Measurements from ENCODE around the gene CHD3. TPM values are rescaled to one million over a fixed set of nuclear protein-coding genes. Genes with fewer than 3 reads are reported as not detected.

The CHD3 gene
- total and polyA plus RNA-seq, 2 experiments from 2014 or later, result 41.2 to 75.3 TPM

DNA sequence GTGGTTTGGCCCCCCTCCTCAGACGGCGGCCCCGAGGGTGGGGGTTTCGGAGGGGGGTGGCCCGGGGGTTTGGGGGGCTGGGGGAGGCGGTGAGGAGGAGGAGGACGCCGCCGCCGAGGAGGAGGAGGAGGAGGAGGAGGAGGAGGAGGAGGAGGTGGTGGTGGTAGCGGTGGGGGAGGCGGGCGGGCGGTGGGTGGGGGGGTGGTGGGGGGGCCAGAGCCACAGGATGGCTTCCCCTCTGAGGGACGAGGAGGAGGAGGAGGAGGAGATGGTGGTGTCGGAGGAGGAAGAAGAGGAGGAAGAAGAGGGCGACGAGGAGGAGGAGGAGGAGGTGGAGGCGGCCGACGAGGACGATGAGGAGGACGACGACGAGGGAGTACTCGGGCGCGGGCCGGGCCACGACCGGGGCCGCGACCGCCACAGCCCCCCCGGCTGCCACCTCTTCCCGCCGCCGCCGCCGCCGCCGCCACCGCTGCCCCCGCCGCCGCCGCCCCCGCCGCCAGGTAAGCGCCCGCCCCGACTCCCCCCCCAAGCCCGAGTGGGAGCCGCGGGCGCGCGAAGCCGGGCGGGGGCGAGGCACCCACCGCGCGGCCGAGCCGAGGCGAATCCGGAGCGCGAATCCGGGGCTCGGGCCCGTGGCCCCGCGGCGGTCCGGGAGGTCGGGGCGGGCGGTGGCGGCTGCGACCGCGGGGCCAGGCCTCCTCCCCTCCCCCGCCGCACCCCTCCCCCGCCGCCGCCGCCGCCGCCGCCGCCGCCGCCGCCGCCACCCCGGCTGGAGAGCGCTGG lies 3.8 kb upstream of the CHD3 start:
- Histone ChIP-seq H3K36me3 (replicated peaks; ENCODE audit: insufficient read depth, low read depth) (no peaks in the 10 kb centered on the region), H3K27ac (peak overlapping the region; percentile 97), H3K4me2 (peak overlapping the region; percentile 96), H3K27me3 (no peaks in the 10 kb centered on the region), H3K4me3 (peak overlapping the region; percentile 75), H3K9me3 (ENCODE audit: low read depth) (no peaks in the 10 kb centered on the region), H2AFZ (no peak overlapping the region), H3K4me1 (ENCODE audit: insufficient read depth) (peaks cover 53% of the 10 kb centered on the region), H3K79me2 (peaks cover 37% of the 10 kb centered on the region), H4K20me1 (ENCODE audit: insufficient read depth, poor library complexity, severe bottlenecking) (peaks cover 1% of the 10 kb centered on the region), H3K9me2 (replicated peaks; ENCODE audit: insufficient read depth) (no peaks in the 10 kb centered on the region)
- WGBS (ENCODE audit: low lambda C conversion rate, missing lambda C conversion rate), result 0% methylated on average over 4 of the region's 100 CpGs
- TF ChIP-seq EZH2phosphoT487 (IDR thresholded peaks at IDR 0.05; ENCODE audit: low read depth, severe bottlenecking, unreplicated experiment), result no peak
- TF ChIP-seq, protein P1, sequence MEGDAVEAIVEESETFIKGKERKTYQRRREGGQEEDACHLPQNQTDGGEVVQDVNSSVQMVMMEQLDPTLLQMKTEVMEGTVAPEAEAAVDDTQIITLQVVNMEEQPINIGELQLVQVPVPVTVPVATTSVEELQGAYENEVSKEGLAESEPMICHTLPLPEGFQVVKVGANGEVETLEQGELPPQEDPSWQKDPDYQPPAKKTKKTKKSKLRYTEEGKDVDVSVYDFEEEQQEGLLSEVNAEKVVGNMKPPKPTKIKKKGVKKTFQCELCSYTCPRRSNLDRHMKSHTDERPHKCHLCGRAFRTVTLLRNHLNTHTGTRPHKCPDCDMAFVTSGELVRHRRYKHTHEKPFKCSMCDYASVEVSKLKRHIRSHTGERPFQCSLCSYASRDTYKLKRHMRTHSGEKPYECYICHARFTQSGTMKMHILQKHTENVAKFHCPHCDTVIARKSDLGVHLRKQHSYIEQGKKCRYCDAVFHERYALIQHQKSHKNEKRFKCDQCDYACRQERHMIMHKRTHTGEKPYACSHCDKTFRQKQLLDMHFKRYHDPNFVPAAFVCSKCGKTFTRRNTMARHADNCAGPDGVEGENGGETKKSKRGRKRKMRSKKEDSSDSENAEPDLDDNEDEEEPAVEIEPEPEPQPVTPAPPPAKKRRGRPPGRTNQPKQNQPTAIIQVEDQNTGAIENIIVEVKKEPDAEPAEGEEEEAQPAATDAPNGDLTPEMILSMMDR (IDR thresholded peaks at IDR 0.05; ENCODE audit: poor library complexity), result no peak
- no peak for TF ChIP-seq EZH2 (IDR thresholded peaks at IDR 0.05; ENCODE audit: borderline replicate concordance)
- peak; percentile 32 for DNase-seq (ENCODE audit: low spot score)

DNA sequence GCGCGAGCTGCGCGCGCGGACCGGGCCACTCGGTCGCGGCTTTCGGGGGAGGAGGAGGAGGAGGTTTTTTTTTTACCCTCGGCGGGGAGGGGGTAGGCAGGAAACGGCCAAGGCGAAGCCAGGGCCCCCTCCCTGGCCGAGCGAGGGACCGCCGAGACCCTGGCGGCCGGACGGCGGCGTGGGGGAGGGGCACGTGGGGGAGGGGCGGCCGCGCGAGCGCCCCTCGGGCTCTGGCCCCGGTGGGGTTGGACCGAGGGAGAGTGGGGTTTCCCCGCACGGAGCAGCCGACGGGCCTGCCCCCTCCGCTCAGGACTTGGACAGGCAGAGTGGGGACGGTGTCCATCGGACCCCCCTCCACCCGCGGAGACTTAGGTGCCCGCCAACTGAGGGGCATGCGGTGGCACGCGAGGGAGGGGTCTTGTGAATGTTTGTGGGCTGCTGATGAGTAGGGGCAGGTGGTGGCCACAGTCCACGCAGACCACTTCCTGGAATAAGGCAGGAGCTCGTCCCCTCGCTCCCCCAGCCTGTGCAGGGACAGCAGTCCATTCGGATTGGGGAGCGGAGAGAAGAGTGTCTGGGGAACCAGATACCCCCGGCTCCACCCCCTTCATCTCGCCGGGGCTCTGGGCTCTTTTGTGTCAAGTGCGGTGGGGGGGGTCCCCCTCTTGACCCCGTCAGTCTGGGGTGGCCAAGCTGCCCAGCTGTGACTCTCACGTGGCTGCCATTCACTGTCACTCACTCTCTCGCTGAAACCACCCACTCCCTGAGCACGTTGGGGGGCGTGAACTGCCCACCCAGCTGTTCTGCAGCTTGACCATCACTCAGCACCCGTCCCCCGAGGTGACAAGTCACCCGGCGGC lies 3.0 kb upstream of the CHD3 start:
- Histone ChIP-seq H3K9me3 (ENCODE audit: low read depth) (no peaks in the 10 kb centered on the region), H4K20me1 (ENCODE audit: insufficient read depth, poor library complexity, severe bottlenecking) (peaks cover 7% of the 10 kb centered on the region), H3K4me1 (ENCODE audit: insufficient read depth) (peaks cover 54% of the 10 kb centered on the region), H3K9me2 (replicated peaks; ENCODE audit: insufficient read depth) (no peaks in the 10 kb centered on the region), H3K4me2 (peak overlapping the region; percentile 96), H3K27me3 (no peaks in the 10 kb centered on the region), H3K36me3 (replicated peaks; ENCODE audit: insufficient read depth, low read depth) (no peaks in the 10 kb centered on the region), H3K4me3 (peak overlapping the region; percentile 75), H3K79me2 (peaks cover 41% of the 10 kb centered on the region), H3K27ac (peak overlapping the region; percentile 97), H2AFZ (no peak overlapping the region)
- no peak for TF ChIP-seq EZH2phosphoT487 (IDR thresholded peaks at IDR 0.05; ENCODE audit: low read depth, severe bottlenecking, unreplicated experiment)
- 3% methylated on average over 44 of the region's 64 CpGs for WGBS (ENCODE audit: low lambda C conversion rate, missing lambda C conversion rate)
- peak; percentile 69 for DNase-seq (ENCODE audit: low spot score)

DNA sequence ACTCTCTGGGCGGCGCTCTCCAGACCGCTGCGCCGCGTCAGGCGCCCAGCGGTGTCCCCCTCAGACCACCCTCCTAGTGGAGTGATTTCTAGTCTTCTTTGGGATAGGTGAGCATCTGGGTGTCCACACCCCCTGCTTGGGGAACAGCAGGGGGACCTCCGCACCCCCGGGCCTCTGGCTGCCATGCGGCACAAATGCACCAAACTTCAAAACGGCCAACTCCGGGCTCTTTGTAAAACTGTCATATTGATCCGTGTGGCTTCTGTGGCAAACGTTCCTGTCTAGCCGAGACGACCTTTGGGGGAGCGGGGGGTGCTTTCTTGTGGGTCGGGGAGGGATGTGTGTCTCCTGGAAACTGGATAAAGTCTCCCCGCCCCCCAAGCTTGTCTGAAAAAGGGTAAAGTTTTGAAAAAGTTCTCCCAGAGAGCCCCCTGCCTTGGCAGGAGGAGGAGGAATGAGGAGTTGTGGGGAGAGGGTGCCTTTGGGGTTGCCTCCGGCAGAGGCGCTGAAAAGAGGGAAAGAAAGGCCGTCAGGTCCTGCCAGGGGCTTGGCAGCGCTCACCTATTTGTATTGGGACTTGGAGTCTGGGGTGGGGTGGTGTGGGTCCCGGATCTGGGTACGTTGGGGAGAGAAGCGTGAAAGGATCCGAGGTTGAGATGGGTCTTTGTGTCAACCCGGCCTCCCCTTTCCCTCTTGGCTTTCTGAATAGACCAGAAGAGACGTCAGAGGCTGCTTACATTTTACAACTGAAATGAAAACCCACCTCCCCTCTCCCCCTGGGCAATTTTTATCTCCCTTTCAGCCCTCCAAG lies 2.2 kb upstream of the CHD3 start:
- Histone ChIP-seq H3K36me3 (replicated peaks; ENCODE audit: insufficient read depth, low read depth) (no peaks in the 10 kb centered on the region), H3K9me3 (ENCODE audit: low read depth) (no peaks in the 10 kb centered on the region), H4K20me1 (ENCODE audit: insufficient read depth, poor library complexity, severe bottlenecking) (peaks cover 7% of the 10 kb centered on the region), H3K4me1 (ENCODE audit: insufficient read depth) (peaks cover 45% of the 10 kb centered on the region), H3K27me3 (no peaks in the 10 kb centered on the region), H3K27ac (peak overlapping the region; percentile 97), H3K79me2 (peaks cover 47% of the 10 kb centered on the region), H3K4me2 (peak overlapping the region; percentile 96), H3K9me2 (replicated peaks; ENCODE audit: insufficient read depth) (no peaks in the 10 kb centered on the region), H3K4me3 (peak overlapping the region; percentile 75), H2AFZ (no peak overlapping the region)
- 4% methylated on average over 27 of the region's 30 CpGs for WGBS (ENCODE audit: low lambda C conversion rate, missing lambda C conversion rate)
- DNase-seq (ENCODE audit: low spot score), result peak; percentile 64
- TF ChIP-seq EZH2phosphoT487 (IDR thresholded peaks at IDR 0.05; ENCODE audit: low read depth, severe bottlenecking, unreplicated experiment), result no peak
- TF ChIP-seq EZH2 (IDR thresholded peaks at IDR 0.05; ENCODE audit: borderline replicate concordance), result no peak
- TF ChIP-seq, protein P1 (IDR thresholded peaks at IDR 0.05; ENCODE audit: poor library complexity), result no peak

All from hepatocyte (in vitro differentiated cells).